ENCODE results near the gene VWA2.

Gene VWA2

GRCh38 chr10:114274616-114275453, 35.8 kb downstream of the VWA2 start:
- no peak for DNase-seq (ENCODE audit: low read depth, low spot score)

- DNase-seq (ENCODE audit: low read depth, low spot score), result no peak
These were observed 37.0 kb downstream of the VWA2 start for GRCh38 chr10:114276066-114276465.

GRCh38 chr10:114276671-114277070, 37.6 kb downstream of the VWA2 start:
- DNase-seq (ENCODE audit: low read depth, low spot score), result no peak

- DNase-seq (ENCODE audit: low read depth, low spot score), result no peak
These were observed 39.3 kb downstream of the VWA2 start for GRCh38 chr10:114278140-114278883.

- DNase-seq (ENCODE audit: low read depth, low spot score), result no peak
These were observed 39.8 kb downstream of the VWA2 start for GRCh38 chr10:114278884-114279191.

GRCh38 chr10:114279289-114279688, 40.2 kb downstream of the VWA2 start:
- DNase-seq (ENCODE audit: low read depth, low spot score), result no peak

GRCh38 chr10:114279901-114280644, 41.0 kb downstream of the VWA2 start:
- DNase-seq (ENCODE audit: low read depth, low spot score), result no peak

GRCh38 chr10:114281006-114281405, 42.0 kb downstream of the VWA2 start:
- DNase-seq (ENCODE audit: low read depth, low spot score), result no peak

GRCh38 chr10:114281461-114281860, 42.4 kb downstream of the VWA2 start:
- DNase-seq (ENCODE audit: low read depth, low spot score), result no peak

- no peak for DNase-seq (ENCODE audit: low read depth, low spot score)
These were observed 43.5 kb downstream of the VWA2 start for GRCh38 chr10:114282526-114282925.

GRCh38 chr10:114283091-114283490, 44.0 kb downstream of the VWA2 start:
- DNase-seq (ENCODE audit: low read depth, low spot score), result no peak

GRCh38 chr10:114283535-114284234, 44.6 kb downstream of the VWA2 start:
- DNase-seq (ENCODE audit: low read depth, low spot score), result no peak

GRCh38 chr10:114284346-114285071, 45.5 kb downstream of the VWA2 start:
- no peak for DNase-seq (ENCODE audit: low read depth, low spot score)

GRCh38 chr10:114285961-114286441, 46.9 kb downstream of the VWA2 start:
- no peak for DNase-seq (ENCODE audit: low read depth, low spot score)

- no peak for DNase-seq (ENCODE audit: low read depth, low spot score)
These were observed 47.9 kb downstream of the VWA2 start for GRCh38 chr10:114286921-114287320.

- no peak for DNase-seq (ENCODE audit: low read depth, low spot score)
These were observed 49.5 kb downstream of the VWA2 start for GRCh38 chr10:114288424-114289095.

GRCh38 chr10:114289096-114289436, 50.0 kb downstream of the VWA2 start:
- DNase-seq (ENCODE audit: low read depth, low spot score), result no peak

GRCh38 chr10:114290038-114290437, 51.0 kb downstream of the VWA2 start:
- DNase-seq (ENCODE audit: low read depth, low spot score), result no peak

- no peak for DNase-seq (ENCODE audit: low read depth, low spot score)
These were observed 52.0 kb downstream of the VWA2 start for GRCh38 chr10:114291076-114291475.

- no peak for DNase-seq (ENCODE audit: low read depth, low spot score)
These were observed 52.5 kb downstream of the VWA2 start for GRCh38 chr10:114291516-114291915.

GRCh38 chr10:114293075-114293474, 54.0 kb downstream of the VWA2 start:
- DNase-seq (ENCODE audit: low read depth, low spot score), result no peak

All from activated CD4-positive, CD25-positive, alpha-beta regulatory T cell treated with anti-CD3 and anti-CD28 coated beads, Interleukin-2, amount 50 U/mL, for 16 hours (primary cell).